Lung microvascular endothelial cell (primary cell): ENCODE results near the gene CERT1. TPM values are rescaled to one million over a fixed set of nuclear protein-coding genes. Genes with fewer than 3 reads are reported as not detected.

Experiments used
- total RNA-seq: library from RNA; depleted of rRNA; stranded (reverse); fragments of >200 nt; gene quantifications from 2 replicates; pipeline ENCODE4 v1.2.1, GENCODE V29; 2014

Gene CERT1
- total RNA-seq, 1 donor from 2014 or later, result 40.5 TPM

Other genes starting within 250 kb of the CERT1 start
- 54.9 and 90.5 TPM in 2 replicates for gene HMGCR, start 174.4 kb downstream of the CERT1 start, total RNA-seq
- 16.3 and 30.0 TPM in 2 replicates for gene POLK, start 262 bp upstream of the CERT1 start, total RNA-seq
- 0.22 and 1.2 TPM in 2 replicates for gene ANKDD1B, start 99.8 kb upstream of the CERT1 start, total RNA-seq
- 5.9 and 8.3 TPM in 2 replicates for gene POC5, start 205.8 kb upstream of the CERT1 start, total RNA-seq